Mammary epithelial cell (primary cell): ENCODE data around the gene TM4SF1.

Experiments used
- CTCF ChIP-seq, 2 donors: IDR thresholded peaks in 1 of 2; conservative IDR thresholded peaks in 1 of 2; 2 replicates each; pipeline ENCODE4 v1.5.1; 2011 to 2012; ENCODE audit warnings: inconsistent platforms in 2 of 2, low read length in 2 of 2, mild to moderate bottlenecking in 2 of 2, control low read depth in 1 of 2, low read depth in 1 of 2; ENCODE audit not compliant: insufficient read depth in 1 of 2; ENCODE audit errors: extremely low read depth in 1 of 2
- EZH2 ChIP-seq: IDR thresholded peaks from 2 replicates; pipeline ENCODE4 v1.6.1; 2012; ENCODE audit warnings: low read length, inconsistent platforms, borderline replicate concordance

GRCh38 chr3:149356630-149357029, 20.8 kb downstream of the TM4SF1 start:
- TF ChIP-seq CTCF (conservative IDR thresholded peaks at IDR 0.05 in 1 of 2, IDR thresholded peaks at IDR 0.05 in 1 of 2; ENCODE audit: extremely low read depth in 1 of 2, insufficient read depth in 1 of 2, low read depth in 1 of 2, low read length in 2 of 2), result no peak
- no peak for TF ChIP-seq EZH2
